ENCODE results near the gene IPO13. TPM values are rescaled to one million over a fixed set of nuclear protein-coding genes. Genes with fewer than 3 reads are reported as not detected.

Gene IPO13
- total RNA-seq, 1 donor from 2014 or later = 57.4 TPM

GRCh38 chr1:43968348-43968948, 21.7 kb downstream of the IPO13 start:
- TF ChIP-seq CTCF (IDR thresholded peaks at IDR 0.05; ENCODE audit: borderline replicate concordance) = no peak
- H3K4me1 ChIP-seq = peaks cover 19% of the 10 kb centered on the region
- H3K36me3 ChIP-seq = peaks cover 62% of the 10 kb centered on the region
- intact Hi-C loops (cut with micrococcal nuclease) = no loop called here
- H3K27ac ChIP-seq (replicated peaks) = no peak overlapping the region
- no peaks in the 10 kb centered on the region for H3K27me3 ChIP-seq (ENCODE audit: low read depth)
- no peak overlapping the region for H3K4me3 ChIP-seq
- no peak for DNase-seq
- H3K9me3 ChIP-seq (replicated peaks) = no peaks in the 10 kb centered on the region

- TF ChIP-seq CTCF (IDR thresholded peaks at IDR 0.05; ENCODE audit: borderline replicate concordance) = no peak
- DNase-seq = no peak
- Histone ChIP-seq H3K27ac (replicated peaks) (peak overlapping the region; percentile 0), H3K4me1 (peaks cover 27% of the 10 kb centered on the region), H3K4me3 (peak overlapping the region; percentile 88), H3K9me3 (replicated peaks) (no peaks in the 10 kb centered on the region), H3K27me3 (ENCODE audit: low read depth) (no peaks in the 10 kb centered on the region), H3K36me3 (peaks cover 53% of the 10 kb centered on the region)
- intact Hi-C loops (cut with micrococcal nuclease) = no loop called here
Measured at GRCh38 chr1:43969416-43969745, 22.6 kb downstream of the IPO13 start.

DNA sequence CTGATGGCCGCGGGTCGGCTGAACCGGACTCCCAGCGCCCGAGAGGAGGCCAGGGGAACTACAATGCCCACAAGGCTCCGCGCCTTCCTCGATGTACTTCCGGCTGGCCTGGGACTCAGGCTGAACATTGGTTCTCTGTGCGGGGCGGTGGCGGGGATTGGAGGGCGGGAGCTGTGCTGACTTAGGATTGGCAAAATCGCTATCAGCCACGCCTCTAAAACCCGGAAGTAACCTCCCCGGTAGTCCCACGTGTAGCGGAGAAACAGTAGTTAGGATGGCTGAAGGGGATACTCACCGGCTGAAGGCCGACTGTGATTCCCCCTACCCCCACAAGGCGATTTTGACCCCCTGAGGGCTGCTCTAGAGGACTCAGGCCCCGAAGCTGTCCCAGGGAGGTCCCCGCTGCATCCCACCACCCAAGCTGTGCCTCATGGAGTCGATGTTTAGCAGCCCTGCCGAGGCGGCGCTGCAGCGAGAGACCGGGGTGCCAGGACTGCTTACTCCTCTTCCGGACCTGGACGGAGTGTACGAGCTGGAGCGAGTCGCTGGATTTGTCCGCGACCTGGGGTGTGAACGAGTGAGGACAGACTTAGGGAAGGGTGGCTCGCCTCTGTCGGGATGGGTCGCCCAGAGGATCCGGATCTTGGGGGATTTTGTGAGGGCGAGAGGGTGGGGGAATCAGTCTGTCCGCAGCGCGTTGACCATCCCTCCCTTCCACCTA, 23.2 kb downstream of the IPO13 start, which contains the start of gene DPH2:
DPH2 (plus strand) TSS at position 265 of the 721 bp plus-strand sequence; CDS start at position 431, 166 bp downstream.
- peak; percentile 97 for DNase-seq
- no peaks in the 10 kb centered on the region for H3K9me3 ChIP-seq (replicated peaks)
- H3K4me1 ChIP-seq = peaks cover 29% of the 10 kb centered on the region
- H3K4me3 ChIP-seq = peak within 1 kb of the TSS; percentile 88
- H3K27me3 ChIP-seq (ENCODE audit: low read depth) = no peaks in the 10 kb centered on the region
- H3K36me3 ChIP-seq = peaks cover 48% of the 10 kb centered on the region
- TF ChIP-seq CTCF (IDR thresholded peaks at IDR 0.05; ENCODE audit: borderline replicate concordance) = peak; percentile 20
- intact Hi-C loops (cut with micrococcal nuclease) = no loop called here
- H3K27ac ChIP-seq (replicated peaks) = peak within 1 kb of the TSS; percentile 59

DNA sequence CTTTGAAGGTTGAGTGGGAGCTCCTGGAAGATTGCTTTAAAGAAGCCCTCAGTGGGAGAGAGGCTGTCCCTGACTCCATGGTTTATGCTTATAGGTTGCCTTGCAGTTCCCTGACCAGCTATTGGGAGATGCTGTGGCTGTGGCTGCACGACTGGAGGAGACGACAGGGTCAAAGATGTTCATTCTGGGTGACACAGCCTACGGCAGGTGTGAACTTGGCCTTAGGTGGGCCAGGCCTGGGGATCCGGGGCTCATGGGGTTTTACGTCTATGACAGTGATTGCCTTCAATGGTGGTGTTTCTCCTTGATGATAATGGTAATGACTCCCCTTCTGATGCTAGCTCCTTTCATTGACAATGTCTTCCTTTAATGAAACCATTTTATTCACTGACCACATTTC, 23.8 kb downstream of the IPO13 start:
- H3K27ac ChIP-seq (replicated peaks) = peak overlapping the region; percentile 59
- intact Hi-C loops (cut with micrococcal nuclease) = no loop called here
- H3K27me3 ChIP-seq (ENCODE audit: low read depth) = no peaks in the 10 kb centered on the region
- H3K4me1 ChIP-seq = peaks cover 35% of the 10 kb centered on the region
- H3K9me3 ChIP-seq (replicated peaks) = no peaks in the 10 kb centered on the region
- H3K4me3 ChIP-seq = peak overlapping the region; percentile 88
- no peak for DNase-seq
- TF ChIP-seq CTCF (IDR thresholded peaks at IDR 0.05; ENCODE audit: borderline replicate concordance) = no peak
- peaks cover 47% of the 10 kb centered on the region for H3K36me3 ChIP-seq

- no peaks in the 10 kb centered on the region for H3K27me3 ChIP-seq (ENCODE audit: low read depth)
- H3K4me1 ChIP-seq = peaks cover 39% of the 10 kb centered on the region
- peak overlapping the region; percentile 88 for H3K4me3 ChIP-seq
- no peaks in the 10 kb centered on the region for H3K9me3 ChIP-seq (replicated peaks)
- TF ChIP-seq CTCF (IDR thresholded peaks at IDR 0.05; ENCODE audit: borderline replicate concordance) = no peak
- no peak for DNase-seq
- intact Hi-C loops (cut with micrococcal nuclease) = no loop called here
- H3K36me3 ChIP-seq = peaks cover 45% of the 10 kb centered on the region
- no peak overlapping the region for H3K27ac ChIP-seq (replicated peaks)
Measured at GRCh38 chr1:43970911-43971310, 24.2 kb downstream of the IPO13 start.
